GOT3 (cell line): ENCODE data around the gene SIGLEC9.

ENCODE experiments used
- DNase-seq: peaks from one replicate; lab custom pipeline; 2025; ENCODE audit warnings: mixed read lengths; lab: John Stamatoyannopoulos, UW

SIGLEC9 gene

DNA sequence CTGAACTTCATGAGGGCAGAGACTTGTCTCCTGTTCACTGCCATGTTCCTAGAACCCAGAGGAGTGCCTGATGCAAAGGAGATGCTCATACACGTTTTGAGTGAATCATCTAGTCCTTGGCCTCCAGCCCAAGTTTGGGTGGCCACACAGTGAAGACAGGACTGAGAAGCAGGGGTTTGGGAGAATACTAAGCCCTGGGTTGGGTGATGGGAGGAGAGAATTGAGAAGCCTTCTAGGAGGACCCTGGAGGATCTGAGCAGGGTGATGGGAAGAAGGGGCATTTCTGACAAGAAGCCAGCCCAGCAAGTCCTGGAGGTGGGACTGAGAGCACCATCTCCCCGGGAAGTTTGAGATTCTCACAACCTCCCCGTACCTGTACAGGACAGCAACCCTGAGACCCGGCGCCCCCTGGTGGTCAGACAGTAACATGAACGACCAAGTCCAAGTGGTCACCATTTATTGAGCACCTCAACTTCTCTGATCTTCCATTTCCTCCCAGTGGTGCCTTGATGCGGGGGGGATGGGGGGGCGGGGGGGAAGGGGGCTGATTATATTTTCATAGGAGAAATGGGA, 27.5 kb upstream of the SIGLEC9 start:
- no peak for DNase-seq

DNA sequence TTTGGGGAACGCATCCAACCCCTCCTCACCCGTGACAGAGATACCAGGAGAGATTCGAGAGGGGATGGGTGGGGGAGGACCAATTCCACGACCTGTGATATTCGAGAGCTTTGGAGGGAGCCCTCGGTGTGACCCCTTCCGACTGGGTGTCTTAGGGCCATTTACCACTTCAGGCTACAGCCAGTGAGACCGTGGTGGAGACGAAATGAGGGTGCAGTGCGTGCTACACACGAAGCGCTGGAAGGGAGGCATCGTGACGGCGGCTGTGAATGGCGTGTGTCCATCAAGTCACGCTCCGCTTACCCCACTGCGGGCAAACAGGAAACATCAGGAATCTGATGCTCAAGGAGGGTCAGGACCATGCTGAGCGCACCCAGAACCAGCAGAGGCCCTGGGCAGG, 26.9 kb upstream of the SIGLEC9 start:
- DNase-seq, result no peak

DNA sequence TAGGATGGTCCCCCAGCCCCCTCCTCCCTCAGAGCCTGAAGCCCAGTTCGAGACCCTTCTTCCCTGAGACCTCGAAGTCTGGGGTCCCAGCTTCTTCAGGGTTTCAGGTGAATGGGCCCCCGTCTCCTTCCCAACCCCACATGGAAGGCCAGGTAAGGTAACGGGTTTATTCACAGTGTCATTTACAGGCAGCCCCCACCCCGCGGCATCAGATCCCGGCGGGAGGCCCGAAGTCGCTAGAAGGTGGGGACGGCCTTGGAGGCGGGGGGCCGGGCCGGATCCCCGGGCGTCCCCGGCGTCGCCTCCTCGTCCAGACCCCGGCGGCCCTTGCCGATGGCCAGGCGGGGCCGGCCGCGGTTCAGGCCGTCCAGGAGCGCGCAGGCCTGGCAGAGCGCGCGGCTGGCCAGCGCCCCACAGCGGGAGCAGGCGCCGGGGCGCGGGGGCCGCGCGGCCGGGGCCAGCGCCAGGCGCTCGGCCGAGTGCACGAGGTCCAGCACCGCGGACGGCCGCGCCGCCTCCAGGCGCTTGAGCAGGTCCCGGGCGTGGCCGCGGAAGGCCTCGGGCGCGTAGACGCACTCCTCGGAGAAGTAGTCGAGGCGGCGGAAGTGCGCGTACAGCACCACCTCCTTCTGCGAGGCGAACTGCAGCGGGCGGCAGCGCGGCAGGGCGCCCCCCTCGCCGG, 26.2 kb upstream of the SIGLEC9 start:
- no peak for DNase-seq

DNA sequence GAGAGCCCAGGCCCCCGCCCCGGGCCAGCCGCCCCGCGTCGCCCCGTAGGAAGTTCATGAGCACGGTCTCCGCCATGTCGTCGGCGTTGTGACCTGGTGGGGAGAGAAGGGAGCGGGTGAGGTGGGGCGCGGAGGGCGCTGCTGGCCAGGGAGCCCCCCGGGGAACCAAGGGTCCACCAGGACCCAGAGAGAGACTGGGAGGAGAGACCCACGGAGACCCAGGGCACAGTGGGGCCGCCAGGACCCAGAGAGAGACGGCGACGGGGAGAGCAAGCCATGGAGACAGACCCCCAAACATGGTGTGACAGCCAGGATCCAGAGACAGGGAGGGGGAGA, 25.7 kb upstream of the SIGLEC9 start:
- no peak for DNase-seq

DNA sequence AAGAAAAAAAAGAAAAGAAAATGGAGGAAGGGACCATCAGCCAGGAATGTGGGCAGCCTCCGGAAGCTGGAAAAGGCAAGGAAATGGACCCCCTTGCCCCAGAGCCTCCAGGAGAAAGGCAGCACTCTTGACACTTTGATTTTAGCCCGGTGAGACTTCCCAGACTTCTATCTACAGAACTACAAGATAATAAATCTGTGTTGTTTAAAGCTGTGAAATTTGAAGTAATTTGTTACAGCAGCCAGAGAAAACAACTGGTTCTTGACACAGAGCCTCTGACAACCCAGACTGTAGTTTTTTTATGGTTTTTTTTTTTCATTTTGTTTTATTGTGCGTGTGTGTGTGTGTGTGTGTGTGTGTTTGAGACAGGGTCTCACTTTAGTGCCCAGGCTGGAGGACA, 24.1 kb upstream of the SIGLEC9 start:
- DNase-seq, result no peak

DNA sequence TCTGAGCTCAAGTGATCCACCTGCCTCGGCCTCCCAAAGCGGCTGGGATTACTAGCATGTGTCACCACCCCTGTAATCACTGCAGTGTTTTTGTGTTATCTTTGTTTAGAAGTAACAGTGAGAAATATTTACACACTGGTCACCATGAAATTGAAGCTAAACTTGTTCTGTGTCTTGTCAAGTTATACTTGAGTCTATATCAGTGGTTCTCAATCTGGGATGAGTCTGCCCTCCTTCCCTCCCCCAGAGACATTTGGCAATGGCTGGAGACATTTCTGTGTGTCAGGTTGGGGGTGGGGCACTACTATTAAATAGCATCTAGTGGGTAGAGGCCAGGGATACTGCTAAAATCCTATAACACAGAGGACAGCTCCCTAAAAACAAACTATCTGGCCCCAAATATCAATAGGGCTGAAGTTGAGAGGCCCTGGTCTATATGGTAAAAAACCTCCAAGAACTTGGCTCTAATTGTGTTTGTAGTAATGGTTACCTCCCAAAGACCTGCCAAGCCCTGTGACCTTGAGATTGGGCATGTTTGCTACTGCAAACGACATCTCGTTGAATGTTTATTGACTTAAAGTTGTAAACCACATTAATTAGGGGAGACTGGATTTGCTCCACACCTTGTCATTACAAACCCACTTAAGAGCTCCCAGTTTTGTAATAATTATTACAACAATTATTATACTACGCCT, 23.4 kb upstream of the SIGLEC9 start:
- no peak for DNase-seq

DNA sequence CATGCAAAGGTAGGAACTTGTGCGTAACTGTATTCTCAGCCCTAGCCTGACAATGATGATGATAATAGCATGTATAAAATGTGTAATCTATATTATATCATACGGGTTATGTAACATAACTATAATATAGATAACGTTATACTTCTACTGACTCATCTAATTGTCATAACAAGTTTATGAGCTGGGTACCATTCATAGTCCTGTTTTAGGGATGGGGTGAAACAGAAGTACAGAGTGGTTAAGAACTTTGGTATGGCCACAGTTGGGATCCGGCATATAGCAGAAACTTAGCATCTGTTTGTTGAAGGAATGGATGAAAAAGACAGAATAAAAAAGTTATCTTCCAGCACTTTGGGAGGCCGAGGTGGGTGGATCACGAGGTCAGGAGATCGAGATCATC, 21.7 kb upstream of the SIGLEC9 start:
- DNase-seq, result no peak

DNA sequence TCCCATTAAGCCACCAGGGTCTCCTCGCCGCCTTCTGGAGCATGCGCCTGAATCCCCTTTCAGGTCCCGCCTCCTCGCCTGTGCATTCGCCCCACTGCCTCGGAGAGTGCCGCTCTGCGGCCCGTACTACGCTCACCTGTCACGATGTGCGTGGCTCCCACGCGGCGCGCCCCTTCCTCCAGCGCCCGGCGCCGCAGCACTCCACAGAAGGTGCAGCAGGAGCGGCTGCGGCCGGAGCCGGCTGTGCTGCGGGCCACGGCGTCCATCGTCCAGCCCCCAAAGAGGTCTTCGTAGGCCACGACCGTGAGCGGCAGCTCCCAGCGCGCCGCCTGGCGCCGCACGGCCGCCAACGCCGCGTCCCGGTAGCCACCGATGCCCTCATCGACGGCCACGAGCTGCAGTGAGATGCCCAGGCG, 20.8 kb upstream of the SIGLEC9 start:
- DNase-seq, result no peak

DNA sequence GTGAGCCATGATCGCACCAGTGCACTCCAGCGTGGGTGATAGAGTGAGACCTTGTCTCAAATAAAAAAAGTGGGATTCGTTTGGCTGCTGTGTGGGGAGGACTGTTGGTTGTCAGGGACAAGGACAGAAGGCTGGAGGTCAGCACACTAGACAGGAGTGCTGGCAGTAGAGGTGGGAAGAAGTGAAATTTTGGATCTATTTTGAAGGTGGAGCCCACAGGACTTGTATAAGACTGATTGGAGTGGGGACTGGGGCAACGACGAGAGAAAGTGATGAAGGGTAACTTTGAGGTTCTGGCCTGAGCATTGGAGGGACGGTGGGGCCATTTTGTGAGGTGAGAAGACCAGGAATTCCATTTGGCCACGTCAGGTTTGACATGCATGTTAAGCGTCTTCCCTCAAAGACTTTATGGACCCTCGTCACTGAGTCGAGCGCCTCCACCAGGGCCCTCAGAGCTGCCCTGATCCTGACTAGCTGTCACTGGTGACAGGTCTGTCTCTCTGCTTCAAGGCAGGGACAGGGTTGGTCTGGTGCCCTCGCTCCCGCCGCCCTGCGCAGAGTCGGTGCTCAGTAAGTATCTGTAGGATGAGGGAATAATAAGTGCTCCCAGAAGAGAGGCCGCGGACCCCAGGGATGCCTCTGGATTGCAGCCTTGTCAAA, 17.2 kb upstream of the SIGLEC9 start:
- no peak for DNase-seq

DNA sequence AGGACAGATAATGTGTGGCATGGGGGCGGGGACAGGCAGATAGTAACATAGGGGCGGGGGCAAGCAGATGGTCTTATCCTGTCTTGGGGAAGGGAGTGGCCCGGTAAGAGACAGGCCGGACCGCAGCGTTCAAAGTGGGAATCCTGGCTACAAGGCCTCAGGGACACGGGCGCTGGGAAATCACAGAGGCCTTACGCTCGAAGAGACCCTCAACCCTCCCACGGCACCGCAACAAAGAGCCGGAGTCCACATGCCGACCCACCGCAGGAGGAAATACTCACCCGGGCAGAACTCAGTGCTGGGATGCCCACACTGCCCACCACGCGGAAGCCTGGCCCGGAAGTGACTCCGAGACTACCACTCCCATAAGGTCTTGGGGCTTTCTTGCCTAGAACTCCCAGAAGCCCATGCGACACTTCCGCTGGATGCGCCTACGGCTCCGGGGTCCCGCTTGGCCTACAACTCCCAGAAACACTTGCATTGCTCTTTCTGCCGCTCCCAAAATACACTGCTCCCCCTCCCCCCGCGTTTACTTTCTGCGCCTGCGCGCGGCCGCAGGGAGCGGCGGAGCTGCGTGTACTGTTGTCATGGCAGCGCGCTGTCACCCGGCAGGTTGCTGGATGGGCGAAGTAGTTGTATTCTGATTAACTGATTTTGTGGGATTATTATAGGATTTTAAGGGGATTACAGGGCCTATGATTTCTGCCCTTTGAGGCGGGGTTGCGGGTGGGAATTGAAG, 16.5 kb upstream of the SIGLEC9 start, which contains the start of gene CTU1:
Gene CTU1 (minus strand): TSS at position 344 of the 739 bp plus-strand sequence. CDS start 3,840 bp downstream, outside the sequence.
- peak; percentile 89 for DNase-seq

DNA sequence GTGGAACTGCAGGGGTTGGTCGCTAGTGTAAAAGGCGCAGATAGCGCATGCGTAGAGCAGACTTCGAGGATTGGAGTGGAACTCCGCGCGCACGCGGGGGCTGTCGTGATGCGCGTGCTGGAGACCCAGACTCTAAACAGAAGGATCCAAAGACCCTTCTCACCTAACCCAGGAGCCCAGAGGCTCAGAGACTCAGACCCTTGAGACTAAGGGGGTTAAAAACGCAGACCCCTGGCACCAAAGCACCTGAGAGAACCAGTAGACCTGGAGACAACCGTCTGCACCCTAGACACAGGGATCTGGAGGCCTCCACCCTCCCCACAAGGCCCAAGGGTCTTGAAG, 15.9 kb upstream of the SIGLEC9 start:
- no peak for DNase-seq

DNA sequence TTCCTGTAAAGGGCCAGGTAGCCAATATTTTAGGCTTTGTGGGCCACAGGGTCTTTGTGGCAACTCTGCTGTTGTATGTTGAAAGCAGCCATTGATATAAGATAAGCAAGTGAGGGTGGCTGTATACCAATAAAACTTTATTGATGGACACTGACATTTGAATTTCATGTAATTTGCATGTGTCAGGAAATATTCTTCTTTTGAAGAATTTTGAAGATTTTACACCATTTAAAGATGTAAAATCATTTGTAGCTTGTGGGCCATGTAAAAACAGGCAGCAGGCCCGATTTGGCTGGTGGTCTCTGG, 14.1 kb upstream of the SIGLEC9 start:
- DNase-seq, result no peak

DNA sequence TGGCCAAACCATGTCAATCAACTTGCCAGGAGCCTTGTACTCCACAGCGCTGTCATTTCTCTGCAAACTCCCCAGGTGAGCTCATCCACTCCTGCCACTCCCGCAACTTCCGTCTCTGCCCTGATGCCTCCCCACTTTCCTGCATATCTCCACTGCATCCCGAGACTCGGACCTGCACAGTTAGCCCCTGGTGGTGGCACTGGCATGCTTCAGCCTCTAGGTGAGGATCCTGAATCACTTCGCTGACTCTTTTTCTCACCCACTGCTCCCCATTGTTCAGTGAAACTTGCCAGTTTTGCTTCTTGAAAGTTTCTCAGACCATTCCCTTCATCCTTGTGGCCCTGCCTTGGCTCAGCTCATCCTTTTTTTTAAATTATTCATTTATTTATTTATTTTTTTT, 13.1 kb upstream of the SIGLEC9 start:
- no peak for DNase-seq

DNA sequence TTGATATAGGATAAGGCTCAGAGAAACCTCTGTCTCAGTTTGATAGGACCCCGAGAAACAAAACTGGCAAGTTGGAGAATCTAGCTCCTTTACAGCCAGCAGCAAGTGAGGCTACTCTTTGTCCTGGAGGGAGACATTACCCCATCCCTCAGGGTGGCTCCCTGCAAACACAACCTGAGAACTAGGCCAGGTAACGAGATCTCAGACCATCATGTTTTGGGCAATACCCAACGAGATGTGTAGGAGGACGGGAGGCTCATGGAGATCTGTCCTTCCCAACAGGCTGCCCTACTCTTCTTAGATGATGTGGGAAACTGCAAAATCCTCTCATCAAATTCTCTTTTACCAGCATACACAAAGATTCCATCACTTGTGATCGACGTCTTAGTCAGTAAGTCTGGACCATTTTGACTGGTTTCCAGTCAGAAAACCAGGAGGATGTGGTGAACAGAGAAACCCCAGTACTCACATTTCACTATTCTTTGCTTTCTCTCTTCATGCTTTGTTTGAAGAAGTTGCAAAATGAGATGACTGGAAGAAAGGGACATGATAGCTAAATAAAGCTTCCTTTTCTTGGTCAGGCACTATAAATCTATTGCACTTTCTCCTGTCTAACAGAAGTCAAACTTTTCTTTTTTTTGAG, 10.5 kb upstream of the SIGLEC9 start:
- DNase-seq, result no peak

DNA sequence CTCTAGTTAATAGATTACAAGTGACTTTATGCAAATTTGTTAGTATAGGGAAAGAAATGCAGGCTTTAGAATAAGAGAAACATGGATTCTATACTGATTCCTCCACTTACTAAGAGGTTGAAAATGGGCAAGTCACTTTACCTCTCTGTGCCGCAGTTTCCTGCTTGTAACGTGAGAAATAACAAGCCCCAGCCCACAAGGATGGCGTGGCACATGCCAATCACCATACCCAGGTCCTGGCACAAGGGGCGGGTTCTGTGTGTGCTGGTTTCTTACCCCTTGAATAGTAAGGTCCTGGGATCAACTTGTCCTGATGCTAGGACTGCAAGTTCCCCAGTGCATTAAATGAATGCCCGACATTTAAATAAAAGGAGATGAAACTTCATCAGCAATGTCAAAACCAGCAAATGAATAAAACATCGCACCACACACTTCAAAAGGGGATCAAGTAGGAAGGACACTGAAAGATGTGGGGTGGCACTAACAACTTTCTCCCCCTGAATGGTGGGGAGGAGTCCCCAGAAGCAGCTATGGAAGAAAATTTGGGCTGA, 7.9 kb upstream of the SIGLEC9 start:
- DNase-seq, result no peak

DNA sequence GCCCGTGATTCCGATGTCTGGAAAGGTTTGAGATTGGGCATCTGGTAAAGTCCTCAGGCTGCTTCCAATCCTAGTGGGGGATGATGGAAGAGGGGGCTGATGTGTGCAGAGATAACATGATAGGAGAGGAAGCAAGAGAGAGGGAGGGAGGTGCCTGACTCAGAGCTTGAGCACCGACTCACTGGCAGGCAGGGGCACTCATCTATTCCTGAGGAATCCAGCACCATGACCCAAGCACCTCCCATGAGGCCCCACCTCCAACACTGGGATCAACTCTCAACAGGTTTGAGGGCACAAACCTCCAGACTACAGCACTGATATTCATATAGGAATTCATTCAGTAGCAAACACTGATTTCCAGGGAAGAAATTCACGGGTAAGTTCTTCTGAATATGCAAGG, 5.6 kb upstream of the SIGLEC9 start:
- DNase-seq, result no peak

DNA sequence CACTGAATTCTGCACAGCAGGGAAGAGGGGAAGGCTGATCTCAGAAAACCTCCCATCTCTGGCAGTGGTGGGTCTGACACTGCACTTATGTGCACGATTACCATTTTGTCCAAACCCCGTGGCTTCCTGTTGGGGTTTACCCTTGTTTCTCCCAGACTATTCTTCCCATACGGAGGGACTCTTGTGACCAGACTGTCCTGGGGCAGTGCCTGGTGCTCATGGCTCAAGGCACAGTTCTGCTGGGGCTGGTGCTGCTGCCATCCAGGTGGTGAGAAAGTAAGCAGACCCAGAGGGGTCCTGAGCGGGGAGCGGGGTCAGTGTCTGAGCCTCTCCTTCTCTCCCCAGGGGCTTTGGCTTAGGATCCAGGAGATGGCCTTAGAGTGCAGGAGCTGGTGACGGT, 5.1 kb upstream of the SIGLEC9 start:
- DNase-seq, result no peak

DNA sequence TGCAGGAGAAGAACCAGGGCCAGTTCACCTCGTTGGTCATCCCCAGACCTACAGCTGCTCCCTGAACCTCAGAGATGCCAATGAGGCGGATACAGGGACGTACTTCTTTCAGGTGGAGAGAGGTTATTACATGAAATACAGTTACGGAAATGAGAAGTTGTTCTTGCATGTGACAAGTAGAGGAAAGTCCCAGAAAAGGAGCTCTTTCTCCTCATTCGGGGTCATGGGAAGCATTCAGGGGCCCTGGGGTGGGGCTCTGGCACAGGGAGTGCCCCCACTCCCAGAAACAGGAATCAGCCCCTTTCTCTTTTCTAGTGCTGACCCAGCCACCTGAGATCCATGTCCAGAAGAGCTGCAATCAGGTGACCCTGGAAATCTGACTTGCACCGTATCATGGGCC, 4.5 kb upstream of the SIGLEC9 start:
- no peak for DNase-seq

DNA sequence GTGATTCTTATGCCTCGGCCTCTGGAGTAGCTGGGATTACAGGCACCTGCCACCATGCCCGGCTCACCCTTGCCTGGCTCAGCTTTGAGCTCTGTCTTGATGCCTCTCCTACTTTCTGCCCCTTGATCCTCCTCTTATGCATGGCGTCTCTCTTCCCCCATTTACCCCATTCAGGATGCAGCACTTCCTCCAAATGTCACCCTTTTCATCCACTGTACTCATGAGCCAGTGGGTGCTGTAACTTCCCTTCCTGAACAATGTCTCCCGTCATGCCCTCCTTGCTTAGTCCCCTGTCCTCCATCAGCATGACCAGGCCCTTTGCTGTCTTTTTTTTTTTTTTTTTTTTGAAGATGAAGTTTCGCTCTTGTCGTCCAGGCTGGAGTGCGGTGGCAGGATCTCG, 3.4 kb upstream of the SIGLEC9 start:
- DNase-seq, result no peak

DNA sequence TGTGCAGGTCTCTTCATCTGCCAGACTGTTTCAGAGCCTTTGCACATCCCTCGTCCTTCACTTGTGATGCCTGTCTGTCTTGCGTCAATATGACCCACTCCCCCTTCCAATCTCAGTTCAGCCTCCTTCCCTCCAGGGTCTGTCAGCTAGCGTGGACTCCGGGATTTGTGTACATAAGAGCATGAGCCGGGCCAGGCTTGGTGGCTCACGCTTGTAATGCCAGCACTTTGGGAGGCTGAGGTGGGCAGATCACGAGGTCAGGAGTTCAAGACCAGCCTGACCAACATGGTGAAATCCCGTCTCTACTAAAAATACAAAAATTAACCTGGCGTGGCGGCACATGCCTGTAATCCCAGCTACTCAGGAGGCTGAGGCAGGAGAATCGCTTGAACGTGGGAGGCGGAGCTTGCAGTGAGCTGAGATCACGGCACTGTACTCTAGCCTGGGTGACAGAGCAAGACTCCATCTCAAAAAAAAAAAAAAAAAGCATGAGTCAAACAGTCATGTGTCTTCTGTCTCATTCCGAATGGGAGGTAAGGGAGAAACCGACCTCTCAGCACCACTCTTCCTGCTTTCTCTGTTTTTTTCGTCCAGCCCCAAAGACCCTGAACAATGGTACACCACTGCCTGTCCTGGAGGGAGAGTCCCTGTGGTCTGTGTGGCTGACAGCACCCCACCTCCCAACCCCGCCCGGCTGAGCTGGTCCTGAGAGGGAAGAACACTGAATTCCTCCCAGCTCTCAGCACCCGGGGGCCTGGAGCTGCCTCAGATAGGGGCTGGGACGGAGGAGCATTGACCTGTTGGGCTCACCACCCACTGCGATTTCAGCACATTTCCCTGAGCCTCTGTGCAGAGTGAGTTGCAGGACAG, 2.4 kb upstream of the SIGLEC9 start:
- DNase-seq, result no peak

DNA sequence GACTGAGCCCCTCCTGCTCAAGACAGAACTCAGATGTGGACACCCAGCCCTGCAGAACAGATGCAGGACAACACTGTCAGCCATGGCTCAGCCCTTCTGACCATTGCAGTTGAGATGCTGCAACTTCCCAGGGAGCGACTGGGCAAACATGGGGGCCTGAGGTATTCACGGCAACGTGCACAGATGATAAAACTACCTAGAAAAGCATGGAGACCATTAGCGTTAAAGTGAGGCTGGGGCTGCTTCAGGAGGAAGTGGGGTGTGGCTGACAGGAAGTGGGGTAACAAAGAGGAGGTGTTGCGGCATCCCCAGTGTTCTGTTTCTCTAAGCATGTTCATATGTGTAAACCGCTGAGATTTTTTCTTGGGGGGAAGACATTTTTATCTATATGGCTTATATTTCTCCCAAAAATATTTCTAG, 1.3 kb upstream of the SIGLEC9 start:
- no peak for DNase-seq
